ENCODE results near the gene MS4A10.

GRCh38 chr11:60748225-60748624 is 36.9 kb upstream of the MS4A10 start:
- TF ChIP-seq, protein P1, sequence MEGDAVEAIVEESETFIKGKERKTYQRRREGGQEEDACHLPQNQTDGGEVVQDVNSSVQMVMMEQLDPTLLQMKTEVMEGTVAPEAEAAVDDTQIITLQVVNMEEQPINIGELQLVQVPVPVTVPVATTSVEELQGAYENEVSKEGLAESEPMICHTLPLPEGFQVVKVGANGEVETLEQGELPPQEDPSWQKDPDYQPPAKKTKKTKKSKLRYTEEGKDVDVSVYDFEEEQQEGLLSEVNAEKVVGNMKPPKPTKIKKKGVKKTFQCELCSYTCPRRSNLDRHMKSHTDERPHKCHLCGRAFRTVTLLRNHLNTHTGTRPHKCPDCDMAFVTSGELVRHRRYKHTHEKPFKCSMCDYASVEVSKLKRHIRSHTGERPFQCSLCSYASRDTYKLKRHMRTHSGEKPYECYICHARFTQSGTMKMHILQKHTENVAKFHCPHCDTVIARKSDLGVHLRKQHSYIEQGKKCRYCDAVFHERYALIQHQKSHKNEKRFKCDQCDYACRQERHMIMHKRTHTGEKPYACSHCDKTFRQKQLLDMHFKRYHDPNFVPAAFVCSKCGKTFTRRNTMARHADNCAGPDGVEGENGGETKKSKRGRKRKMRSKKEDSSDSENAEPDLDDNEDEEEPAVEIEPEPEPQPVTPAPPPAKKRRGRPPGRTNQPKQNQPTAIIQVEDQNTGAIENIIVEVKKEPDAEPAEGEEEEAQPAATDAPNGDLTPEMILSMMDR (conservative IDR thresholded peaks at IDR 0.05 in 1 of 2, IDR thresholded peaks at IDR 0.05 in 1 of 2; ENCODE audit: extremely low read depth in 1 of 2, insufficient read depth in 1 of 2, low read depth in 1 of 2, low read length in 2 of 2), result no peak
- no peak for TF ChIP-seq EZH2 (IDR thresholded peaks at IDR 0.05; ENCODE audit: borderline replicate concordance, low read length)
